ENCODE data around the gene DAZ2.
"Not testable (repeated sequence)": the region's sequence is repeated elsewhere in the genome, so short reads cannot be mapped to it uniquely, and the experiment has no call there.

The DAZ2 gene, protein sequence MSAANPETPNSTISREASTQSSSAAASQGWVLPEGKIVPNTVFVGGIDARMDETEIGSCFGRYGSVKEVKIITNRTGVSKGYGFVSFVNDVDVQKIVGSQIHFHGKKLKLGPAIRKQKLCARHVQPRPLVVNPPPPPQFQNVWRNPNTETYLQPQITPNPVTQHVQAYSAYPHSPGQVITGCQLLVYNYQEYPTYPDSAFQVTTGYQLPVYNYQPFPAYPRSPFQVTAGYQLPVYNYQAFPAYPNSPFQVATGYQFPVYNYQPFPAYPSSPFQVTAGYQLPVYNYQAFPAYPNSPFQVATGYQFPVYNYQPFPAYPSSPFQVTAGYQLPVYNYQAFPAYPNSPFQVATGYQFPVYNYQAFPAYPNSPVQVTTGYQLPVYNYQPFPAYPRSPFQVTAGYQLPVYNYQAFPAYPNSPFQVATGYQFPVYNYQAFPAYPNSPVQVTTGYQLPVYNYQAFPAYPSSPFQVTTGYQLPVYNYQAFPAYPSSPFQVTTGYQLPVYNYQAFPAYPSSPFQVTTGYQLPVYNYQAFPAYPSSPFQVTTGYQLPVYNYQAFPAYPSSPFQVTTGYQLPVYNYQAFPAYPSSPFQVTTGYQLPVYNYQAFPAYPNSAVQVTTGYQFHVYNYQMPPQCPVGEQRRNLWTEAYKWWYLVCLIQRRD

DNA sequence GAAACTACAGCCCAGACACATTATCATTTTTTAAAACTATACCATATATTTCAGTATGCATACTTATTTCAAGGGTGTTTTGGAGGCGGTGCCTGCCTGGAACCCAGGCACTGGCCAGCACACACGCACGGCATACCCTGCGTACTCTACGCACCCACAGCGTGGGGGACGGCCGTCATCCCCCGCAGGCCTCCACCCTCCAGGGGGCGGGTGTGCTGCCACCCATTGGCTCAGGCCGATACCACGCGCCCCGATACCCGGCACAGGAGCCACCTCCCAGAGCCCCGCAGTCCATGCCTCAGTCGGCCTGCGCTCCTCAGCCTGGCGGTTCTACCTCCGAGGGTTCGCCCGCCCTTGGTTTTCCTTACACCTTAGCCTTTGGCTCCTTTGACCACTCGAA is at the start of gene DAZ2:
TSS of gene DAZ2 (plus strand) at position 301 of the 400 bp plus-strand sequence. CDS start 208 bp downstream, outside the sequence.
- DNase-seq (ENCODE audit: low read depth in 3 of 3): not testable (repeated sequence)

DNA sequence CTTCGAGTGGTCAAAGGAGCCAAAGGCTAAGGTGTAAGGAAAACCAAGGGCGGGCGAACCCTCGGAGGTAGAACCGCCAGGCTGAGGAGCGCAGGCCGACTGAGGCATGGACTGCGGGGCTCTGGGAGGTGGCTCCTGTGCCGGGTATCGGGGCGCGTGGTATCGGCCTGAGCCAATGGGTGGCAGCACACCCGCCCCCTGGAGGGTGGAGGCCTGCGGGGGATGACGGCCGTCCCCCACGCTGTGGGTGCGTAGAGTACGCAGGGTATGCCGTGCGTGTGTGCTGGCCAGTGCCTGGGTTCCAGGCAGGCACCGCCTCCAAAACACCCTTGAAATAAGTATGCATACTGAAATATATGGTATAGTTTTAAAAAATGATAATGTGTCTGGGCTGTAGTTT is 20.4 kb upstream of the DAZ2 start, which contains the start of gene DAZ1:
TSS of gene DAZ1 (minus strand) at position 101 of the 400 bp plus-strand sequence. CDS start 208 bp downstream, outside the sequence.
- not testable (repeated sequence) for DNase-seq (ENCODE audit: low read depth in 3 of 3)

DNA sequence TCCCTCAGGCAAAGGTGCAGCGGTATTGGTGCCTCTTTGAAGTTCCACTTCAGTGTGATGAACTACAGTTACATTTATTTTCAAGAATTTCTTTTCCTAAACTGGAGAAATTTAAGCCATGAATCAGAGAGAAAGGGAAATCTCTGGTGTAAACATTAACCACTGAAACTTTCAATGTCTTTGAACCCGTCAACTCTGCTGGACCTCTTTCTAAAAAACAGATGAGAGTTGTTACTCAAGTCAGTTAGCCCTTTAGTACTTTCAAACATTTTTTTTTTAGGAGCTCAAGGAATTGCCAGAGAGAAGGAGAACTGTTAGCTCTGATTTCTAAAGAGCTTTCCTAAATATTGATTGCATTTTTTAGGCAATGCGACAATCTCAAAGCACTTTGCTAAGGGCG is 11.9 kb upstream of the DAZ2 start:
- DNase-seq (ENCODE audit: low read depth in 3 of 3): not testable (repeated sequence)

DNA sequence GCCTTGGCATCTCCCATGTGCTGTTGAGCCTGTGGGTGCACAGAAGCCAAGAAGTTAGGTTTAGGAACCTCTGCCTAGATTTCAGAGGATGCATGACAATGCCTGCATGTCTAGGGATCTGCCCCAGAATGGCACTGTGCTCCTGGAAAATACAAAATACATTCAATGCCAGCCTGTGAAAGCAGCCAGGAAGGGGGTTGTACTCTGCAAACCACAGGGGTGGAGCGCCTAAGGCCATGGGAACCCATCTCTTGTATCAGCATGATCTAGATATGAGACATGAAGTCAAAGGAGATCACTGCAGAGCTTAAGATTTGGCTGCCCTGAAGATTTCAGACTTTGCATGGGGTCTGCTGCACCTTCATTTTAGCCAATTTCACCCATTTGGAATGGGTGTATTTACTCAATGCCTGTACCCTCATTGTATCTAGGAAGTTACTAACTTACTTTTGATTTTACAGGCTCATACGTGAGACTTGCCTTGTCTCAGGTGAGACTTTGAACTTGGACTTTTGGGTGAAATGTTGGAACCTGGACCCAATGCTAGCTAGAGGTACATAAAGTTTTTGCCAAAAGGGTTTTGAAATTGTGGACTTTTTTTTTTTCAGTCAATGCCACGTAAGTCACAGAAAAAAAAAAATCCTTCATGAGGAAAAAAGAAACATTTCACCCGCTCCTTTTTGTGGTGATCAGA is 9.4 kb upstream of the DAZ2 start:
- not testable (repeated sequence) for DNase-seq (ENCODE audit: low read depth in 3 of 3)

DNA sequence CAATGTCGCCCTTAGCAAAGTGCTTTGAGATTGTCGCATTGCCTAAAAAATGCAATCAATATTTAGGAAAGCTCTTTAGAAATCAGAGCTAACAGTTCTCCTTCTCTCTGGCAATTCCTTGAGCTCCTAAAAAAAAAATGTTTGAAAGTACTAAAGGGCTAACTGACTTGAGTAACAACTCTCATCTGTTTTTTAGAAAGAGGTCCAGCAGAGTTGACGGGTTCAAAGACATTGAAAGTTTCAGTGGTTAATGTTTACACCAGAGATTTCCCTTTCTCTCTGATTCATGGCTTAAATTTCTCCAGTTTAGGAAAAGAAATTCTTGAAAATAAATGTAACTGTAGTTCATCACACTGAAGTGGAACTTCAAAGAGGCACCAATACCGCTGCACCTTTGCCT is 8.7 kb upstream of the DAZ2 start:
- not testable (repeated sequence) for DNase-seq (ENCODE audit: low read depth in 3 of 3)
